ENCODE measurements around the gene ULK1. TPM values are rescaled to one million over a fixed set of nuclear protein-coding genes. Genes with fewer than 3 reads are reported as not detected.

ULK1 gene
- polyA plus RNA-seq, 1 donor = 27.3 TPM

- no peak overlapping the region for H3K27ac ChIP-seq (ENCODE audit: low read length)
- H3K27me3 ChIP-seq (ENCODE audit: control insufficient read depth, insufficient read depth, low read length) = no peaks in the 10 kb centered on the region
- H3K4me1 ChIP-seq (ENCODE audit: control insufficient read depth, insufficient read depth, low read length) = no peaks in the 10 kb centered on the region
- no peaks in the 10 kb centered on the region for H3K9me3 ChIP-seq (ENCODE audit: control insufficient read depth, low read depth, low read length)
- H3K4me3 ChIP-seq (ENCODE audit: low read length) = no peak overlapping the region
- H3K36me3 ChIP-seq (ENCODE audit: control insufficient read depth, insufficient read depth, low read length) = peaks cover 81% of the 10 kb centered on the region
- no CpG with 5 or more reads among the region's 21 CpGs for WGBS (ENCODE audit: insufficient coverage, low lambda C conversion rate)
- DNase-seq = no peak
These were observed 21.4 kb downstream of the ULK1 start for GRCh38 chr12:131915823-131916222.

- H3K27ac ChIP-seq (ENCODE audit: low read length) = no peak overlapping the region
- no peak for DNase-seq
- H3K4me1 ChIP-seq (ENCODE audit: control insufficient read depth, insufficient read depth, low read length) = no peaks in the 10 kb centered on the region
- H3K27me3 ChIP-seq (ENCODE audit: control insufficient read depth, insufficient read depth, low read length) = no peaks in the 10 kb centered on the region
- H3K4me3 ChIP-seq (ENCODE audit: low read length) = no peak overlapping the region
- no peaks in the 10 kb centered on the region for H3K9me3 ChIP-seq (ENCODE audit: control insufficient read depth, low read depth, low read length)
- peaks cover 83% of the 10 kb centered on the region for H3K36me3 ChIP-seq (ENCODE audit: control insufficient read depth, insufficient read depth, low read length)
- 90% methylated on average over 2 of the region's 36 CpGs for WGBS (ENCODE audit: insufficient coverage, low lambda C conversion rate)
These were observed 22.1 kb downstream of the ULK1 start for GRCh38 chr12:131916306-131917138.

GRCh38 chr12:131917139-131917710 is 22.8 kb downstream of the ULK1 start:
- H3K4me3 ChIP-seq (ENCODE audit: low read length) = no peak overlapping the region
- H3K27me3 ChIP-seq (ENCODE audit: control insufficient read depth, insufficient read depth, low read length) = no peaks in the 10 kb centered on the region
- H3K27ac ChIP-seq (ENCODE audit: low read length) = no peak overlapping the region
- no peaks in the 10 kb centered on the region for H3K4me1 ChIP-seq (ENCODE audit: control insufficient read depth, insufficient read depth, low read length)
- no CpG with 5 or more reads among the region's 31 CpGs for WGBS (ENCODE audit: insufficient coverage, low lambda C conversion rate)
- peaks cover 80% of the 10 kb centered on the region for H3K36me3 ChIP-seq (ENCODE audit: control insufficient read depth, insufficient read depth, low read length)
- H3K9me3 ChIP-seq (ENCODE audit: control insufficient read depth, low read depth, low read length) = no peaks in the 10 kb centered on the region
- DNase-seq = no peak

GRCh38 chr12:131917711-131918306 is 23.4 kb downstream of the ULK1 start:
- no peaks in the 10 kb centered on the region for H3K4me1 ChIP-seq (ENCODE audit: control insufficient read depth, insufficient read depth, low read length)
- no peaks in the 10 kb centered on the region for H3K9me3 ChIP-seq (ENCODE audit: control insufficient read depth, low read depth, low read length)
- no peak overlapping the region for H3K27ac ChIP-seq (ENCODE audit: low read length)
- no peak overlapping the region for H3K4me3 ChIP-seq (ENCODE audit: low read length)
- WGBS (ENCODE audit: insufficient coverage, low lambda C conversion rate) = no CpG with 5 or more reads among the region's 18 CpGs
- peaks cover 77% of the 10 kb centered on the region for H3K36me3 ChIP-seq (ENCODE audit: control insufficient read depth, insufficient read depth, low read length)
- no peaks in the 10 kb centered on the region for H3K27me3 ChIP-seq (ENCODE audit: control insufficient read depth, insufficient read depth, low read length)
- DNase-seq = no peak

GRCh38 chr12:131918311-131919050 is 24.1 kb downstream of the ULK1 start:
- no peak overlapping the region for H3K4me3 ChIP-seq (ENCODE audit: low read length)
- no peaks in the 10 kb centered on the region for H3K9me3 ChIP-seq (ENCODE audit: control insufficient read depth, low read depth, low read length)
- WGBS (ENCODE audit: insufficient coverage, low lambda C conversion rate) = no CpG with 5 or more reads among the region's 20 CpGs
- no peaks in the 10 kb centered on the region for H3K4me1 ChIP-seq (ENCODE audit: control insufficient read depth, insufficient read depth, low read length)
- H3K36me3 ChIP-seq (ENCODE audit: control insufficient read depth, insufficient read depth, low read length) = peaks cover 72% of the 10 kb centered on the region
- DNase-seq = no peak
- no peaks in the 10 kb centered on the region for H3K27me3 ChIP-seq (ENCODE audit: control insufficient read depth, insufficient read depth, low read length)
- no peak overlapping the region for H3K27ac ChIP-seq (ENCODE audit: low read length)

GRCh38 chr12:131919051-131919347 is 24.6 kb downstream of the ULK1 start:
- H3K4me3 ChIP-seq (ENCODE audit: low read length) = no peak overlapping the region
- no peaks in the 10 kb centered on the region for H3K9me3 ChIP-seq (ENCODE audit: control insufficient read depth, low read depth, low read length)
- H3K27ac ChIP-seq (ENCODE audit: low read length) = no peak overlapping the region
- DNase-seq = no peak
- no peaks in the 10 kb centered on the region for H3K27me3 ChIP-seq (ENCODE audit: control insufficient read depth, insufficient read depth, low read length)
- no CpG with 5 or more reads among the region's 19 CpGs for WGBS (ENCODE audit: insufficient coverage, low lambda C conversion rate)
- H3K36me3 ChIP-seq (ENCODE audit: control insufficient read depth, insufficient read depth, low read length) = peaks cover 68% of the 10 kb centered on the region
- H3K4me1 ChIP-seq (ENCODE audit: control insufficient read depth, insufficient read depth, low read length) = no peaks in the 10 kb centered on the region

- WGBS (ENCODE audit: insufficient coverage, low lambda C conversion rate) = no CpG with 5 or more reads among the region's 37 CpGs
- DNase-seq = no peak
- H3K36me3 ChIP-seq (ENCODE audit: control insufficient read depth, insufficient read depth, low read length) = peaks cover 62% of the 10 kb centered on the region
- no peak overlapping the region for H3K4me3 ChIP-seq (ENCODE audit: low read length)
- H3K9me3 ChIP-seq (ENCODE audit: control insufficient read depth, low read depth, low read length) = no peaks in the 10 kb centered on the region
- no peaks in the 10 kb centered on the region for H3K27me3 ChIP-seq (ENCODE audit: control insufficient read depth, insufficient read depth, low read length)
- no peak overlapping the region for H3K27ac ChIP-seq (ENCODE audit: low read length)
- H3K4me1 ChIP-seq (ENCODE audit: control insufficient read depth, insufficient read depth, low read length) = no peaks in the 10 kb centered on the region
These were observed 25.1 kb downstream of the ULK1 start for GRCh38 chr12:131919366-131920156.

GRCh38 chr12:131920157-131920508 is 25.7 kb downstream of the ULK1 start:
- Histone ChIP-seq H3K27me3 (ENCODE audit: control insufficient read depth, insufficient read depth, low read length) (no peaks in the 10 kb centered on the region), H3K36me3 (ENCODE audit: control insufficient read depth, insufficient read depth, low read length) (peaks cover 56% of the 10 kb centered on the region), H3K9me3 (ENCODE audit: control insufficient read depth, low read depth, low read length) (no peaks in the 10 kb centered on the region), H3K27ac (ENCODE audit: low read length) (no peak overlapping the region), H3K4me3 (ENCODE audit: low read length) (no peak overlapping the region), H3K4me1 (ENCODE audit: control insufficient read depth, insufficient read depth, low read length) (no peaks in the 10 kb centered on the region)
- WGBS (ENCODE audit: insufficient coverage, low lambda C conversion rate) = no CpG with 5 or more reads among the region's 14 CpGs
- no peak for DNase-seq

- Histone ChIP-seq H3K27ac (ENCODE audit: low read length) (no peak overlapping the region), H3K4me3 (ENCODE audit: low read length) (no peak overlapping the region), H3K36me3 (ENCODE audit: control insufficient read depth, insufficient read depth, low read length) (peaks cover 46% of the 10 kb centered on the region), H3K27me3 (ENCODE audit: control insufficient read depth, insufficient read depth, low read length) (no peaks in the 10 kb centered on the region), H3K4me1 (ENCODE audit: control insufficient read depth, insufficient read depth, low read length) (no peaks in the 10 kb centered on the region), H3K9me3 (ENCODE audit: control insufficient read depth, low read depth, low read length) (no peaks in the 10 kb centered on the region)
- DNase-seq = no peak
- WGBS (ENCODE audit: insufficient coverage, low lambda C conversion rate) = no CpG with 5 or more reads among the region's 35 CpGs
These were observed 26.7 kb downstream of the ULK1 start for GRCh38 chr12:131920902-131921840.

Measured in large intestine (tissue), 3 donors.